HG03460 (cell line): ENCODE results near the gene CELA2B.
"Not testable (repeated sequence)": the region's sequence is repeated elsewhere in the genome, so short reads cannot be mapped to it uniquely, and the experiment has no call there.

Experiments
- ATAC-seq: cut with Tn5 transposase; IDR thresholded peaks from one replicate; pipeline ENCODE4 v1.9.1; 2021; ENCODE audit not compliant: unreplicated experiment

The CELA2B gene

GRCh38 chr1:15492596-15492995, 16.7 kb downstream of the CELA2B start:
- no peak for ATAC-seq

- no peak for ATAC-seq
These were observed 18.0 kb downstream of the CELA2B start for GRCh38 chr1:15493869-15494390.

GRCh38 chr1:15500184-15501178, 24.6 kb downstream of the CELA2B start:
- ATAC-seq, result no peak

GRCh38 chr1:15501208-15502032, 25.5 kb downstream of the CELA2B start:
- ATAC-seq, result no peak

- ATAC-seq, result no peak
These were observed 28.5 kb downstream of the CELA2B start for GRCh38 chr1:15504436-15504835.

GRCh38 chr1:15506831-15507230, 30.9 kb downstream of the CELA2B start:
- ATAC-seq, result no peak

- no peak for ATAC-seq
These were observed 31.4 kb downstream of the CELA2B start for GRCh38 chr1:15507278-15507677.

GRCh38 chr1:15508700-15509487, 33.0 kb downstream of the CELA2B start:
- no peak for ATAC-seq

- ATAC-seq, result no peak
These were observed 33.7 kb downstream of the CELA2B start for GRCh38 chr1:15509586-15509985.

GRCh38 chr1:15510611-15511405, 34.9 kb downstream of the CELA2B start:
- ATAC-seq, result no peak

- no peak for ATAC-seq
These were observed 37.3 kb downstream of the CELA2B start for GRCh38 chr1:15513192-15513591.

- no peak for ATAC-seq
These were observed 38.0 kb downstream of the CELA2B start for GRCh38 chr1:15513919-15514318.

GRCh38 chr1:15514557-15514956, 38.7 kb downstream of the CELA2B start:
- ATAC-seq, result not testable (repeated sequence)

- no peak for ATAC-seq
These were observed 39.2 kb downstream of the CELA2B start for GRCh38 chr1:15515022-15515663.

- ATAC-seq, result no peak
These were observed 43.7 kb downstream of the CELA2B start for GRCh38 chr1:15519625-15520024.

GRCh38 chr1:15521206-15521906, 45.5 kb downstream of the CELA2B start:
- ATAC-seq, result not testable (repeated sequence)

GRCh38 chr1:15522551-15522950, 46.6 kb downstream of the CELA2B start:
- no peak for ATAC-seq

- no peak for ATAC-seq
These were observed 47.5 kb downstream of the CELA2B start for GRCh38 chr1:15523104-15524020.
